NOMO-1 (cell line): ENCODE results near the gene QRFPR.
A peak's percentile ranks its signal among the peaks of the same experiment; 100 is the strongest.
"Not testable (repeated sequence)": the region's sequence is repeated elsewhere in the genome, so short reads cannot be mapped to it uniquely, and the experiment has no call there.

ENCODE experiments used
- DNase-seq, 2 experiments: peaks; one replicate each; lab custom pipeline; 2025; ENCODE audit not compliant: unreplicated experiment in 2 of 2; lab: John Stamatoyannopoulos, UW

QRFPR gene

DNA sequence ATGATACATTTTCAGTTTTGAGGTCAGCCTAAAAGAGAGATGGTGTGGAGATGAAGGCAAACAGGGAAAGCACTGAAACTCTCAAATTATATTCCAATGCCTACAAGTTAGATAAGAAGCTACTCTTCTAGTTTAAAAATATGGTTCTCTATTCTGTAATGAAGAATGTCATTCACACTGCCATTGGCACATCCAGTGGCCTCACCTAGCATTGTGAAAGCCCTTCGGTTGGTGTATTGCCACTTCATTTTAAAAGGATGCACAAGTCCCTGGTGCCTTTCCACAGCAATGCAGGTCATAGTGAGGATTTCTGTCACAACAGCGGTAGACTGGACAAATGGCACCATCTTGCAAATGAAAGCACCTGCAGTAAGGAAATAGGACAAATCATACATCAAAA lies 40.6 kb downstream of the QRFPR start:
- no peak for DNase-seq

DNA sequence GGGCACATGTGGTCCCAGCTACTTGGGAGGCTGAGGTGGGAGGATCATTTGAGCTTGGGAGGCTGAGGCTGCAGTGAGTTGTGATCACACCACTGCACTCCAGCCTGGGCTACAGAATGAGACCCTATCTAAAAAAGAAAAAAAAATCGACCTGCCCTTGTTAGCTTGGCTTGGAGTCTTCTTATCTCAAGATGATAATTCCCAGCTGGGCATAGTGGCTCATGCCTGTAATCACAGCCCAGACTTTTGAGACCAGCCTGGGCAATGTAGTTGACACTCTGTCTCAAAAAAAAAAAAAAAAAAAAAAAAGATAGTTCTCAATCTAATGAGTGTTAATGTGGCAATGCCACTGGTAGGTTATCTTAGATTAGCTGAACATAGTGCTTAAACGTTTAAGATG lies 41.0 kb downstream of the QRFPR start:
- DNase-seq: no peak

DNA sequence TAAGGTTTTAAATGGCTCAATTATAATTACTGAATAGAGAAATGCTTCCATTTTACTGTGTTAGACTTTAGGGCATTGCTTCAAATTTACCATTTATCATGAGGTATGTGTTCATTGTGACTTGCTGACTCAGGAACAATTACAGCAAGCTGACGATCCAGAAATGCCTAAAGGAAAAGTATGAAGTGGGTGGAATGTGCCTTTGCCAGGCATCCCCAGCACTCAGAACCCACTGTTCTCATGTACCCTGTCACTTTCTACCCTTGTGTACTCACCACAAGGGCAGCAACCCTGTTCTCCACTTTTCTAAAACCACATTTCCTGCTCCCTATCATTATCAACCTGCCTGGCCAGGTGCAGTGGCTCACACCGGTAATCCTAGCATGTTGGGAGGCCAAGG lies 41.5 kb downstream of the QRFPR start:
- no peak for DNase-seq

DNA sequence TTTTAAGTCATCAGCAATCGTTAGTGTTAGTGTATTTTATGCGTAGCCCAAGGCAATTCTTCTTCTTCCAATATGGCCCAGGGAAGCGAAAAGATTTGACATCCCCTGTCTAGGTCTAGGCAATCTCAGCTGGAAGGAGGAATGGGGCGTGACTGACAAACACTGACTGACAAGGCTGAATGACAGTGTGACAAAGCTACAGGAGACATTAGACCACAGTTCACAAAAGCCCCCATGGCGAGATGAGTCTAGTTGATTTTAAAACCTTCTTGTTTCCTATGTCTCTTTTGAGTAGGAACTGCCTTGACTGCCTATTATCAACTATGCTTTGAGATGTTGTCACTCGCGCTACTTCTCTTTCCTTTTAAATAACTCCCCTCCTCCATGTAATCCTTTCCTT lies 42.3 kb downstream of the QRFPR start:
- no peak for DNase-seq

DNA sequence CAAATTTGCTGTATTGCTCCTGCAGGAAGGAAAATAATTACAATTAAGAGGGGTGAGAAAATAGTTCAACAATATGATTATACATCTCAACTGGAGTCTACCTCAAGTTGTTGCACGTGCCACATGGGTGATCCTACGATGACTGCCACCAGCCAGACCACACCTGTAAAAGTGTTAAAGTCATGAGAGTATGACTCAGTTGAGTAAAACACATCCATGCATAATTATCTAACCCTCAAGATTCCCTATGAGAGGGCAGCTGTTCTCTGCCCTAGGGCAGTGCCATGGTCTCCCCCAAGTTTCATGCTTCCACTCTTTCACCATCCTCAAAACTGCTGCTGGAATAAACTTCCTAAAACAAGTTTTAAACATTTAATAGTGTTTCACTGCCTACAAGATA lies 44.1 kb downstream of the QRFPR start:
- DNase-seq: no peak

DNA sequence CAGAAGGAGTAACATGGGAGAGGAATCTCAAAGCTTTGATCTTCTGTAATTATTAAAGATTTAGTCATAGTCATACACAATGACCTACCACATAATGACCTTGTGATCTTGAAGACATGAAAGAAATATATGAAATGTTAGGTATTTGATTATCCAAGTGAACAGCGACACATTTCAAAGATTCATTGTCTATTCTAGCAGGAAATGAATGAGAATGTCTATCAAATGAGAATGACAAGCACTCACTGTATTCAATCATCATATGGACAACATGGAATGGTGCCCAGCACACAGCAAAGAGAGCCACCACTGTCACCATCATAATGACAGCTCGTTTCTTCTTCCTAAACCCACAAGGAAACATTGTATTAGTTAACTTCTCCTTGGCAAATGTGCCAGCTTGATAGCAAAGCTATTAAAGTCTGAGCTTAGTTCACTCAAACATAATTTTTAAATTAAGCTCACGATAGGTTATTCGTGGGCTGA lies 50.6 kb downstream of the QRFPR start:
- DNase-seq: no peak

DNA sequence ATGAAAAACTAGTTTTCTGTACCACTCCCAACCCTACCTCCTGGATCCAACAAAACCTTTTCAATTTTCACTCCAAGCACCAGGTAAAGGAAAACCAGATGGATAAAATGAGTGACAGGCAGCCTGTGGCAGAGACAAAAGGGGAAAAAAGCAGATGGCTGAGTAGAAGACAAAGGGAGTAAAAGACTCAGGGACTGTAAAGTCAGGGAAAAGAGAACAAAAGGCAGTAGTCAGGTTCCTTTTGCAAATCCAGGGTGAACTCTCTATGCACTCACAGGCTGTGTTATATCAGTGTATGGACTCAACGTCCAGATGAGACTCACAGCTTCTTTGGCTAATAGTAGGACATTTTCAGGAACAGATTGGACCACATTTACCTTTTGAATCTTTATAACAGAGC lies 54.2 kb downstream of the QRFPR start:
- DNase-seq: no peak

DNA sequence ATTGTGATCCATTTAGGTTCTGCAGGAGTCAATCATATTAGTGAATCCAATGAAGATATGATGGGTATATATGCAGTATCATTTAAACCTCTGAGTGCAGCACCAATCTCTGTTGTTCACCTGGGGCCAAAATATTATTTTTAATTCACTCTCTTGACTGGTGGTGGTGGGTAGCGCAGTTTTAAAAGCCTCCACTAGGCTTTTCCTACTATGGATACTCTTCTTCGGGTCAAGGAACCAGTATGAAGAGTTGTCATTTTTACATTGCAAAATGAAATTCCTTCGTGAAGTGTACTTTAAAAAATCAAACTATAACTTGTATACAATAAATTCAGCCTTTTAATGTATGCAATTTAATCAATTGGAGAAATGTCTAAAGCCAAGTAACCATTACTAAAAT lies 56.5 kb downstream of the QRFPR start:
- DNase-seq: no peak

DNA sequence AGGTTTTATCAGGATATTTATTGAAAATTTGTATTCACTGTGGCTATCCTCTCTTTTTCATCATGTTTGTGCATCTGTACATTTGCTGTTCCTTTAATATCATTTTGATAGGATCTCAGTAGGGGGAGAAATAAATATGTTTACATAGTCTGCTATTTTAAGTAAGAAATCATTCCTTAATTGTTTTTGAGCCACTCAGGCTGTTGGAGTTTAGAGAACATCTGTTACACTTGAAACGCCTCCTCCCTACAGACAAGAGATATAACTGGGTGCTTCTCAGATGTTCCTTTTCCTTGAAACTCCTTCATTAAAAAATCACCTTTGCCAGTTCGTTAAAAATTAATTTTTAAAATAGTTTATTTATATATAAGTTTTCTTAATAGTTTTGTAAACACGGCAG lies 59.4 kb downstream of the QRFPR start:
- no peak for DNase-seq

DNA sequence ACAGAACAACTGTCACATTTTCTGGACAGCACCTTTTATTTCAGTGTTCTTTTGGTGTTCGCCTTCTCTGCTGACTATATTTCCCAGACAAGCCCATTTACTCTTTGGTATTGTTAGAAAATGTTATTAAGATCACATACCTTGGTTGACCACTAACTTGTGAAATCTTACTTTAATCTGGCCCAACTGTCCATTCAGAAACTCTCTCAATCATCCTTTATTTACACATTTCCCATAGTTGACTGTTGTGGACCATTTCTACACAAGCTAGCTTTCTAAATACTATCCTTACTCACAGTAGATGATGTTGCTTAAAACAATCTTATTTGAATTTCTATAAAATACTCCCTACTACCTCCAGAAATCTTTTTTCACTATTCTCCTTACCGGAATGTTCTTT lies 64.7 kb downstream of the QRFPR start:
- DNase-seq: no peak

DNA sequence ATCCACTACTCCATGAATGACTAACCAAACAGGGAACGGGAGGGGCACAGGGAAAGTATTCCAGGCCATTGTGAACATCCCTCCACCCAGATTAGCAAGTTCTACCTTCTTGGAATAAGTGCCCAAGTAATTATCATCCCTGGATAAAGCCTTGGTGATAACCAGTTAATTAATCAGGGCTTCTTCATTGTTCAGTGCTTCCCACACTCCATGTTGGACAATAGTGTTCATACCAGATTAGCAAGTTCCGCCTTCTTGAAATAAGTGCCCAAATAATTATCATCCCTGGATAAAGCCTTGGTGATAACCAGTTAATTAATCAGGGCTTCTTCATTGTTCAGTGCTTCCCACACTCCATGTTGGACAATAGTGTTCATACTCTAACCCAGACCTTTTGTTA lies 67.4 kb downstream of the QRFPR start:
- DNase-seq: not testable (repeated sequence)

DNA sequence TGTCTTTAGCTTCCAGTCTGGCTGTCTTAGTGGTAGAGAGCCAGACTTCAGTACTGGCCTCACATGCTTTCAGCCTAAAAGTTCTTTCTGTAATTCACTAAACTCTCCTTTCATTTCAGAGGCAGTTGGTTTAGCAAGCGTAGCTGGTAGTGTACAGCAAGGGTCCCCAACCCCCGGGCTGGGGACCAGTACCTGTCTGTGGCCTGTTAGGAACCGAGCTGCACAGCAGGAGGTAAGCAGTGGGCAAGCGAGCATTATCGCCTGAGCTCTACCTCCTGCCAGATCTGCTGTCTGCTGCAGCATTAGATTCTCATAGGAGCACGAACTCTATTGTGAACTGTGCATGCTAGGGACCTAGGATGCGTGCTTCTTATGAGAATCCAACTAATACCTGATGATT lies 72.0 kb downstream of the QRFPR start:
- DNase-seq: no peak

DNA sequence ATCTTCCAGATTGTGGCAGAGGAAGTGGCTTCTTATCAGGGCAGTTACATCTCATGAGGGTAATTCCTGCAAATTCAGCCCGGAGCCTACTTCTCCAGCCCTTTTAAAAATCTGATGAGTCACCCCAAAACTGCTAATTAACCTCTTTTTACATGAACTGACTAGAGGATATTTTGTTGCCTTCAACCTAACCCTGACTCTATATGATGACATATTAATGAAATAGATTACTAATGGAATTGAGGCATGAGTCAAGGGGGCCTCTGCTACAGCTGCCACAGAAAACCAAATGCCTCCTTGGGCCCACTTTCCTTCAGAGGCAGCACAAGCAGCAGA lies 72.5 kb downstream of the QRFPR start:
- no peak for DNase-seq

DNA sequence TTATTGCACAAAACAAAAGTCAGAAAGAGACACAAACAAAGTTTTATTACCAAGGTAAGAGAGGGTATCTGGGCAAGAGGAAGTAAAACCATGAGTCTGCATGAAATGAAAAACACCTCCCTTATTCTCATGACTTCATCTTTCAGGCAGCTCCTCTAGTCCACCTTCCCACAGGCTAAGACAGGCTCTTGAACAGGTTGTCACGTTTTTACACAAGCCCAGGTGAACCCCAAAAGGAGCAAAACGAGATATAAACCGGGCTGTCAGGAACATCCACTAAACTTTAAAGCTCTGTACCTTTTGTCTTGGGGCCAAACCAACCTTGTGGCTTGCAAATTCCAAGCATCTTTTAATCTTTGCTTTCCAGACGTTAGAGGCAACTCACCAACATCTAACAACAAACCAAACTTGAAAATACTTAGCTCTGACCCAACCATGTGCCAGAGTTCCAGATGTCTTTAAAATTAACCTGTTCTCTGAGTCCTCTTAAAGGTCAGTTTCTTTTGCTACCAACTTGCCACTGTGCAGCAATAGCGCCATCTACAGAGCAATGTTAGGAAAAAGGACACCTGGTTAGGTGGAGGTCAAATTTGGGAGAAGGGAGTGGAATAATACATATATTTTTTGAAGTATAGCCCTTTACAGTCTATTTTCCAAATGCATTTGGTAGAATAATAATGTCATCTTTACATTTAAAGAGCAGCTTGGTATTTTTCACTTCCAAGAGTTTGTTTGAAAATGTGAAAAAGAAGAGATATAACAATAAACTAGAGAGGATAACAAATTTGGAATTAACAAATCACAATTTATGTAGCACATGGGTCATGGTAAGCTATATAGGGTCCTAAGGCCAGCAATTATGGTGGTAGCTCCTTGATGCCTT lies 73.1 kb downstream of the QRFPR start:
- DNase-seq: peak; percentile 10 to 57

DNA sequence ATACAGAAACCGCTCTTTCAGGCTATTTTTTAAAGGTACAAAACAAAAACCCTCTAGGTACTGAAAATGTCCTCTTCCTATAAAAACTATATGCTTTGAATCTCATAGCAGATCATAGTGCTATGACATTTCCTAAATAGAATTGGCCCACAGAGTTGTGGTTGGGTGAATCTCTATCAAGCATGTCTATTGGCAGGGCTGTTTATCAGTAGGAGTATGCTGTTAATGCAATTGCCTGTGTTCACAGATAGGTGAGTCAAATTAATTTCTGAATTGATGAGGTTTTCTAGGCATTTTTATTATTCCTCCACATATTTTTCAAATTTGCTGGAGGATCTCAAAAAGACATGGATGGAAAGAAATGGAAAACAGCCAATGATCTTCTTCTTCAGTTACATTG lies 73.9 kb downstream of the QRFPR start:
- DNase-seq: no peak

DNA sequence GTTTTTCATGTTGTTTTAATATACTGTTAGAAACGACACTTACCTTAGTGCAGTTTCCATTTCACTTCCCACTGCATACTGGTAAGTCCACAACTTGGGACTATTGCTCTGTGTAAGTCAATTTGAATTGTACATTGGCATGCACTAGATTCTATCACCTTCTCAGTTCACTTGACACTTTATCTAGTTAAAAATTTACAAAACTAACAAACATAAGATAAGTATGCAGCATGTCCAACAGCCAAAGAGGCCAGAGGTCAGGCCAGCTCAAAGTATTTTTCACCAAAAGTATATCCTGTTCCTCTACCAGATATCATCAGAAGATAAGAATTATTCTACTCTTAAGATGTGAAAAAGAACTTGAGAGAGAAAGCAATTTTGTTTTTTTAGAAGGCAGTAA lies 75.9 kb downstream of the QRFPR start:
- no peak for DNase-seq

DNA sequence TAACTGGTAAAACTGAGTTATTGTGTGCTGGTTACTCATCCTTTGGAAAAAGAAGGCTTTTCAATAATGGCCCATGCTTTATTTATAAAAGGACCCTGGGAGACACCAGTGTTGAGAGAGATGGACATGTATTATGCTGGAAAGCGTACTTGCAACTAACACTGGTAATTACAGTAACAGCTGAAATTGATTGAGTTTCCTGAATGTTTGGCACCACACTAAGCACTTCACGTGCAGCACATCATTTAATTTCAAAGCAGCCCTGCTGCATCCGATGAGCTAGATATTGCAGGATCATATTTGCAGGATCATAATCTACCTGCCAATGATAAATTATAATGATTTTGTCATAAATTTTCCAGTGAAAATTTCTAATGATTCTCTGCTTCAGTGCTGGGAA lies 81.5 kb downstream of the QRFPR start:
- no peak for DNase-seq

DNA sequence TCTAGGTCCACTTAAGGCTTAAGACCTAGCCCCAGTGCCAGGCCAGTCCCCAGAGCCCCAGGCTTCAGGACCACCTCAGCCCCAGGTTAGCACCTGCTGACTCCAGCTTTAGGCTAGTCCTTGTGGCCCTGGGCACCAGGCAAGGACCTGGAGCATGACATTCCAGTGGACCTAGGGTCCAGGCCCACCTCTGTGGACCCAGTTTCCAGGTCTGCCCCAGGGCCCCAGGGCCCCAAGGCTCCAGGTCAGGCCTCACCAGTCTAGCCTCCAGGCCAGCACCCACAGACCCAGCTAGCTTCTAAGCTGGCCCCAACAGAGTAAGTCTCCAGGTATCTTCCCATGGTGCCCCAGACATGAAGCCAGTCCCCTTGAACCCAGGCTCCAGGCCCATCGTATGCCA lies 97.5 kb downstream of the QRFPR start:
- DNase-seq: no peak

DNA sequence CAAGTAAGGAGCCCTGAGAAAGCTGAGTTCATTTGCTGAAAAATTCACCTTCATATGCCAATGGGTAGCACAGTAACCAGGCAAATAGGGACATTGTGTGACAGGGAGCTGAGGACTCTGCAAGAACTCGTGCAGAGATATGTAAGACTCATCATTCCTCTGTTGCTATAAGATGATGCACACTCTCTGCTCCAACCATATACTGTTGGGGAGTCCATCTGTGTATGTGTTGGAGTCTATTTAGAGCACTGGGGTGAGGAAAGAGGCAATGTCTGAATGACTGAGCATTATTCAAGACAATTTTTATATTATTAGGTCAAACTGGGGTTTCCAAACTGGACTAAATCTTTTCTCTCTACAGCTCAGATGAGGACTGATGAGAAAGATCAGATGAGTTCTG lies 100.4 kb downstream of the QRFPR start:
- DNase-seq: no peak

DNA sequence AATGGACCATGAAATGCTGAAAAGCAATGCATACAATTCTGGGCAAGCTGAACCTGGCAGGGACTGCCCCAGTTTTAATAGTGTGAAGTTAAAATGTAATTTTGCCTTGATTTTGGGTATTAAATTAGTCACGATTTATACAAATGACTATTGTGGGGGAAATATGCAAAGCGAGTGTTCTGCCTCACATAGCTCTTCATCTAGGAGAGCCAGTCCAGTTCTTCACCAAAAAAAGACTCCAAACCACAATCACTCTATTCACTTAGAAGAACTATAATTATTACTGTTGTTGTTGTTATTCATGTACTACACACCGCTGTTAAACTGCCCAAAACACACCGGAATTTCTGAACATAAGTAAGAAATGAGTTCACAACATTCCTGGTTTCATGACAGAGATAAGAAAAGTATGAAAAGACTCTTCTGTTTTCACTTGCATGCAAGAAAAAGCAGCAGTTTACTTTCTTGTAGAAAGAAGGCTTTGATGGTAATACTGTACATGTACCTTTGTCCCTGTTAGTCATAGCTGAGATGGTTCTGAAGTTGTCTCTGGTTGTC lies 101.9 kb downstream of the QRFPR start:
- DNase-seq: no peak
